Measurements from ENCODE around the gene KIF25.

- TF ChIP-seq CTCF (IDR thresholded peaks at IDR 0.05; ENCODE audit: poor library complexity, severe bottlenecking) (no peak), EP300 (conservative IDR thresholded peaks at IDR 0.05; ENCODE audit: poor library complexity, severe bottlenecking) (no peak), EZH2 (IDR thresholded peaks at IDR 0.05; ENCODE audit: borderline replicate concordance, insufficient read depth, low read length, poor library complexity, severe bottlenecking) (no peak), POLR2AphosphoS5 (IDR thresholded peaks at IDR 0.05) (no peak), RAD21 (conservative IDR thresholded peaks at IDR 0.05) (no peak)
Measured at GRCh38 chr6:168015009-168015408, 17.5 kb downstream of the KIF25 start.
